ENCODE results near the gene THY1.
"Not testable (repeated sequence)": the region's sequence is repeated elsewhere in the genome, so short reads cannot be mapped to it uniquely, and the experiment has no call there.

Gene THY1

GRCh38 chr11:119417726-119418540 is 5.0 kb downstream of the THY1 start:
- no peak for DNase-seq

GRCh38 chr11:119416606-119417580 is 6.1 kb downstream of the THY1 start:
- DNase-seq: no peak

GRCh38 chr11:119415966-119416365 is 7.0 kb downstream of the THY1 start:
- DNase-seq: no peak

- DNase-seq: no peak
These were observed 7.5 kb downstream of the THY1 start for GRCh38 chr11:119415517-119415916.

- no peak for DNase-seq
These were observed 8.2 kb downstream of the THY1 start for GRCh38 chr11:119414734-119415133.

- no peak for DNase-seq
These were observed 8.7 kb downstream of the THY1 start for GRCh38 chr11:119414321-119414720.

GRCh38 chr11:119412072-119412471 is 10.9 kb downstream of the THY1 start:
- DNase-seq: no peak

GRCh38 chr11:119410501-119410900 is 12.5 kb downstream of the THY1 start:
- DNase-seq: no peak

- DNase-seq: no peak
These were observed 13.2 kb downstream of the THY1 start for GRCh38 chr11:119409731-119410130.

- DNase-seq: no peak
These were observed 17.0 kb downstream of the THY1 start for GRCh38 chr11:119406005-119406404.

- not testable (repeated sequence) for DNase-seq
These were observed 17.5 kb downstream of the THY1 start for GRCh38 chr11:119405448-119405847.

GRCh38 chr11:119404872-119405271 is 18.1 kb downstream of the THY1 start:
- DNase-seq: no peak

- DNase-seq: no peak
These were observed 20.0 kb downstream of the THY1 start for GRCh38 chr11:119403021-119403420.

- no peak for DNase-seq
These were observed 20.5 kb downstream of the THY1 start for GRCh38 chr11:119402470-119402869.

- DNase-seq: no peak
These were observed 22.1 kb downstream of the THY1 start for GRCh38 chr11:119400860-119401259.

GRCh38 chr11:119397740-119398139 is 25.2 kb downstream of the THY1 start:
- DNase-seq: no peak

- no peak for DNase-seq
These were observed 26.1 kb downstream of the THY1 start for GRCh38 chr11:119396835-119397234.

GRCh38 chr11:119391275-119391674 is 31.7 kb downstream of the THY1 start:
- no peak for DNase-seq

- DNase-seq: no peak
These were observed 33.2 kb downstream of the THY1 start for GRCh38 chr11:119389611-119390254.

GRCh38 chr11:119388103-119388502 is 34.9 kb downstream of the THY1 start:
- no peak for DNase-seq

- no peak for DNase-seq
These were observed 38.6 kb downstream of the THY1 start for GRCh38 chr11:119384332-119384731.

- not testable (repeated sequence) for DNase-seq
These were observed 40.5 kb downstream of the THY1 start for GRCh38 chr11:119382513-119382912.

- DNase-seq: no peak
These were observed 40.9 kb downstream of the THY1 start for GRCh38 chr11:119382101-119382500.
